H1 (cell line): ENCODE measurements around the gene FBXO38. TPM values are rescaled to one million over a fixed set of nuclear protein-coding genes. Genes with fewer than 3 reads are reported as not detected.

Experiments used
- ZNF274 ChIP-seq: IDR thresholded peaks from 2 replicates; pipeline ENCODE4 v1.7.0; 2012; ENCODE audit warnings: low read length, borderline replicate concordance; ENCODE audit errors: extremely low read depth
- polyA plus RNA-seq, 7 experiments: library from polyadenylated mRNA; depleted of rRNA in 3 of 7; stranded (reverse) in 5 of 7; unstranded in 2 of 7; fragments of >200 nt in 5 of 7; fragments of 200-250 nt in 2 of 7; gene quantifications; 1 replicate in 5 of 7; 2 replicates in 1 of 7; 4 replicates in 1 of 7; pipeline versions ENCODE4 v1.2.1 to v1.2.3, GENCODE V29; 2011 to 2013; ENCODE audit warnings: missing spikeins in 2 of 7, mixed read lengths in 2 of 7
- total RNA-seq: library from RNA; stranded (reverse); fragmentation: NEBNext Ultra II Directional; extraction: Animal tissue kit (Norgen Biotek cat#: 25700); gene quantifications from 2 replicates; pipeline ENCODE4 v1.2.1, GENCODE V29; 2021

The FBXO38 gene
- total and polyA plus RNA-seq, 2 of the 8 experiments (the other 6 are each of a cell fraction or from before 2014, with no cell fraction given), result 9.1 to 34.3 TPM

DNA sequence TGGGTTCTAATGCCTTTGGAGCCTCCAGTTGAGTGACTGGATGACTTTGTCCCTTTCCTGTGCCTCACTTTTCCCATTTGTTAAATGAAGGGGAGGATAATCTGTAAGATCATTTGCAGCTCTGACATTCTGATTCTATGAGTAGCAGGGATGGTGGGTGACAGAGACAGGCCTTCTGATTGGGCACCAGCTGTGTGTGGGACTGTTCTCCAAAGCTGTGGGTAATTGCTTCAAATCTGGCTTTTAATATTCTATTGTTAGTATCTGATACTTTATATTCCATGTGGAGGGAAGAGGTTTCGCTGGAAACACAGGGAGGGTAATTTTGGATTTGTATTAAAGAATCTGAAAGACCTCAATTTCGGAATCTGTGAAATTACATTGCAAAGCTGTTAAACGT, 102.7 kb downstream of the FBXO38 start (continued):
- no peak for TF ChIP-seq ZNF274
